Left lung (tissue), 10 donors: ENCODE data around the gene KMT2E. TPM values are rescaled to one million over a fixed set of nuclear protein-coding genes. Genes with fewer than 3 reads are reported as not detected.

Source experiments
- ATAC-seq: fragments of 200-7000 bp; cut with Tn5 transposase; one replicate; pipeline ENCODE4 v1.9.1; 2020; ENCODE audit warnings: moderate library complexity
- DNase-seq, 4 donors: peaks; one replicate each; pipeline ENCODE4 v3.0.0-alpha.2; 2013 to 2020
- H3K27ac ChIP-seq, 2 donors: fragments of 200-600 bp; sonication (generic) in 1 of 2; one replicate each; pipeline versions ENCODE4 v1.5.0 to v1.8.0; 2020 to 2021
- H3K27me3 ChIP-seq, 2 donors: fragments of 200-600 bp; sonication (generic) in 1 of 2; one replicate each; pipeline versions ENCODE4 v1.5.0 to v1.8.0; 2020 to 2021
- H3K36me3 ChIP-seq, 2 donors: fragments of 200-600 bp; sonication (generic) in 1 of 2; one replicate each; pipeline versions ENCODE4 v1.5.0 to v1.8.0; 2020 to 2021
- H3K4me1 ChIP-seq, 2 donors: fragments of 200-600 bp; one replicate each; pipeline ENCODE4 v1.8.0; 2021
- H3K4me3 ChIP-seq, 2 donors: fragments of 200-600 bp; sonication (generic) in 1 of 2; one replicate each; pipeline versions ENCODE4 v1.5.0 to v1.8.0; 2020 to 2021; ENCODE audit warnings: mild to moderate bottlenecking in 1 of 2
- H3K9me3 ChIP-seq, 2 donors: fragments of 200-600 bp; sonication (generic) in 1 of 2; one replicate each; pipeline versions ENCODE4 v1.5.0 to v1.8.0; 2020 to 2021
- CTCF ChIP-seq, 2 donors: fragments of 200-600 bp; sonication (generic) in 1 of 2; IDR thresholded peaks; one replicate each; pipeline versions ENCODE4 v1.5.0 to v1.8.0; 2021; ENCODE audit warnings: antibody characterized with exemption in 2 of 2
- intact Hi-C, 2 donors: fragments of 100-400 bp; cut with DNase I; formaldehyde crosslinking; loops; one replicate each; pipeline versions ENCODE4 v1.11.2 to v1.14.2; 2022
- polyA plus RNA-seq, 6 donors: library from polyadenylated mRNA; unstranded; fragments of 120-200 nt; gene quantifications; one replicate each; pipeline ENCODE4 v1.2.1, GENCODE V29; 2013; ENCODE audit not compliant: insufficient read length in 6 of 6
- total RNA-seq, 2 donors: library from RNA; stranded (reverse); fragmentation: NEBNext Ultra II Directional; extraction: Animal tissue kit (Norgen Biotek cat#: 25700); gene quantifications; one replicate each; pipeline ENCODE4 v1.2.1, GENCODE V29; 2021
- donor health status: DM: no; HTN: yes; CAD: no.
- donor health status: DM: no; HTN: no; CAD: no.

The KMT2E gene
- total and polyA plus RNA-seq, 8 donors: 74.5 to 101 (median 84.7) TPM

- intact Hi-C loops: no loop called here
- DNase-seq: no peak
Observed at GRCh38 chr7:105130580-105130979, 116.6 kb downstream of the KMT2E start.

GRCh38 chr7:105131033-105131656, 117.1 kb downstream of the KMT2E start:
- intact Hi-C loops: no loop called here

More at GRCh38 chr7:105130580-105130979, 116.6 kb downstream of the KMT2E start:
- no peak overlapping the region for H3K4me3 ChIP-seq
- H3K9me3 ChIP-seq: no peaks in the 10 kb centered on the region
- TF ChIP-seq CTCF (IDR thresholded peaks at IDR 0.05): no peak
- no peaks in the 10 kb centered on the region for H3K4me1 ChIP-seq
- H3K36me3 ChIP-seq: peaks cover 0 to 45% of the 10 kb centered on the region in 2 donors
- no peak overlapping the region for H3K27ac ChIP-seq
- H3K27me3 ChIP-seq: no peaks in the 10 kb centered on the region
- ATAC-seq: no peak

GRCh38 chr7:105131890-105132289, 117.9 kb downstream of the KMT2E start:
- DNase-seq (no peak), ATAC-seq (no peak)
- H3K36me3 ChIP-seq: peaks cover 0 to 33% of the 10 kb centered on the region in 2 donors
- TF ChIP-seq CTCF (IDR thresholded peaks at IDR 0.05): no peak
- no peaks in the 10 kb centered on the region for H3K27me3 ChIP-seq
- intact Hi-C loops: no loop called here
- no peak overlapping the region for H3K4me3 ChIP-seq
- H3K9me3 ChIP-seq: no peaks in the 10 kb centered on the region
- no peak overlapping the region for H3K27ac ChIP-seq
- H3K4me1 ChIP-seq: no peaks in the 10 kb centered on the region

More at GRCh38 chr7:105131033-105131656, 117.1 kb downstream of the KMT2E start:
- Histone ChIP-seq H3K27me3 (no peaks in the 10 kb centered on the region), H3K9me3 (no peaks in the 10 kb centered on the region), H3K4me1 (no peaks in the 10 kb centered on the region), H3K27ac (no peak overlapping the region), H3K36me3 (peaks cover 0 to 40% of the 10 kb centered on the region in 2 donors), H3K4me3 (no peak overlapping the region)
- ATAC-seq: no peak
- no peak for DNase-seq
- TF ChIP-seq CTCF (IDR thresholded peaks at IDR 0.05): no peak

- intact Hi-C loops: no loop called here
- Histone ChIP-seq H3K4me3 (no peak overlapping the region), H3K27me3 (no peaks in the 10 kb centered on the region), H3K27ac (no peak overlapping the region), H3K9me3 (no peaks in the 10 kb centered on the region), H3K4me1 (no peaks in the 10 kb centered on the region), H3K36me3 (peaks cover 0 to 34% of the 10 kb centered on the region in 2 donors)
- TF ChIP-seq CTCF (IDR thresholded peaks at IDR 0.05): no peak
- DNase-seq (no peak), ATAC-seq (no peak)
Observed at GRCh38 chr7:105132335-105132734, 118.3 kb downstream of the KMT2E start.

GRCh38 chr7:105132835-105133234, 118.8 kb downstream of the KMT2E start:
- DNase-seq: no peak
- H3K36me3 ChIP-seq: peaks cover 0 to 35% of the 10 kb centered on the region in 2 donors
- H3K4me3 ChIP-seq: no peak overlapping the region
- no peaks in the 10 kb centered on the region for H3K9me3 ChIP-seq
- TF ChIP-seq CTCF (IDR thresholded peaks at IDR 0.05): no peak
- no peak overlapping the region for H3K27ac ChIP-seq
- no peaks in the 10 kb centered on the region for H3K4me1 ChIP-seq
- intact Hi-C loops: no loop called here
- no peaks in the 10 kb centered on the region for H3K27me3 ChIP-seq
- no peak for ATAC-seq
